Measurements from ENCODE around the gene DENND4B.

The DENND4B gene

GRCh38 chr1:153970346-153970745, 23.8 kb upstream of the DENND4B start:
- no peak for DNase-seq

- no peak for DNase-seq
These were observed 22.5 kb upstream of the DENND4B start for GRCh38 chr1:153968972-153969371.

GRCh38 chr1:153968408-153968807, 21.9 kb upstream of the DENND4B start:
- no peak for DNase-seq

GRCh38 chr1:153968000-153968363, 21.5 kb upstream of the DENND4B start:
- no peak for DNase-seq

- peak; percentile 95 for DNase-seq
These were observed 20.8 kb upstream of the DENND4B start, which contains the start of gene CREB3L4 for GRCh38 chr1:153967107-153967999. Gene CREB3L4, plus strand, starts transcription at chr1:153967902. Its CDS starts 624 bp downstream, at chr1:153968526.

GRCh38 chr1:153963850-153964331, 17.4 kb upstream of the DENND4B start:
- no peak for DNase-seq

- peak; percentile 98 for DNase-seq
These were observed 16.7 kb upstream of the DENND4B start, which contains the start of gene SLC39A1 for GRCh38 chr1:153963030-153963849. Gene SLC39A1, minus strand, starts transcription at chr1:153963537. Its CDS starts 822 bp downstream, at chr1:153962715.

- DNase-seq = no peak
These were observed 15.8 kb upstream of the DENND4B start for GRCh38 chr1:153962088-153963029.

- DNase-seq = no peak
These were observed 14.9 kb upstream of the DENND4B start for GRCh38 chr1:153961421-153961820.

- DNase-seq = no peak
These were observed 13.7 kb upstream of the DENND4B start for GRCh38 chr1:153960206-153960605.

- no peak for DNase-seq
These were observed 12.9 kb upstream of the DENND4B start for GRCh38 chr1:153959454-153959853.

- no peak for DNase-seq
These were observed 12.4 kb upstream of the DENND4B start for GRCh38 chr1:153958961-153959260.

GRCh38 chr1:153958111-153958960, 11.8 kb upstream of the DENND4B start, which contains the start of gene CRTC2:
Gene CRTC2, minus strand, starts transcription at chr1:153958612. Its CDS starts 115 bp downstream, at chr1:153958497.
- peak; percentile 99 for DNase-seq

GRCh38 chr1:153957744-153958110, 11.2 kb upstream of the DENND4B start:
- DNase-seq = peak; percentile 60

- no peak for DNase-seq
These were observed 10.6 kb upstream of the DENND4B start for GRCh38 chr1:153956997-153957715.

GRCh38 chr1:153954826-153955225, 8.3 kb upstream of the DENND4B start:
- no peak for DNase-seq

- no peak for DNase-seq
These were observed 7.4 kb upstream of the DENND4B start for GRCh38 chr1:153953859-153954365.

- no peak for DNase-seq
These were observed 5.3 kb upstream of the DENND4B start for GRCh38 chr1:153951801-153952200.

- no peak for DNase-seq
These were observed 4.7 kb upstream of the DENND4B start for GRCh38 chr1:153951183-153951582.

GRCh38 chr1:153945795-153946621, 510 bp downstream of the DENND4B start:
- peak; percentile 86 for DNase-seq

Measured in activated CD4-positive, alpha-beta T cell treated with anti-CD3 and anti-CD28 coated beads, Interleukin-10, Interleukin-2, amounts not matched to agents 100 ng/mL and 50 ng/mL, durations not matched to agents 16 hours and 8 hours (primary cell).